GM19023 (cell line): ENCODE measurements around the gene BLOC1S3.

Experiments used
- ATAC-seq: cut with Tn5 transposase; IDR thresholded peaks from one replicate; pipeline ENCODE4 v1.9.1; 2021; ENCODE audit warnings: mild to moderate bottlenecking, moderate library complexity; ENCODE audit not compliant: unreplicated experiment

BLOC1S3 gene

DNA sequence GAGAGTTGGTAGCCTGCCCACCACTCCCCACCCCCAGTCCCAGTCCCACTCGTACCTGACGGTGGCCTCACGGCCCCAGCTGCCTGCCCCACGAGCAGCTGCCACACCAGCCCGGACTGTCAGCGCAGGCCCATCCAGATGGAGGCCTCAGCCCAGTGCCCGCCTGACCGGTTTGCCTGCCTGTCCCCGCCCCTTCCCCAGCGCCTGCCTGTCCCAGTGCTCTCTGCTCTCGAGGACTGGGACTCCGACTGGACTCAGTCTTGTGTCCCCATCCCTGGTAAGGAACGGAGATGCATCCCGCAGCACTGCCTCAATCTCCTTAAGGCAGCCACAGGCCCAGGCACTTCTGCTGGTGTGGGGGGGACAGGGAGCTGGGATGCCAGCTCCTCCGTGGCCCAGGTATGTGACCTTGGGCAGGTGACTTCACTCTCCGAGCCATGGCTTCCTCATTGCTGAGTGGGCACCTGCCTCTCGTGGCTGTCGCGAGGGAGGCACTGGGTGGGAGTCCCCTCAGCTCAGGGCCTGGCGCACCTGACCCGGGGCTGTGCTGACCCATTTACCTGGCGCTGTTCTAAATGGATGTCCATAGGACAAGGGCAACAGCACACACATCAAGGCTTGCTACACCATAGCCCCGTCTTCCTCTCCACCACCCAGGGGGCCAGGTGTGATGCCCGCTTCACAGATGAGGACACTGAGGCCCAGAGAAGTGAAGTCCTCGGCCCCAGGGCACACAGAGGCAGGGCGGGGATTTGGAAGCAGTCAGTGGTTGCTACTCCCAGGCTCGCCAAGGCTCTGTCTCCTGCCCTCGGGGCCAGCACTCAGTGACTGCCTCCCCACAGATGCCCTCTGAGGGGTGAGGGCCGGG, 17.5 kb upstream of the BLOC1S3 start, which contains the start of gene NKPD1:
TSS of gene NKPD1 (minus strand) at position 113 of the 868 bp plus-strand sequence. CDS start 832 bp downstream, outside the sequence.
- no peak for ATAC-seq

DNA sequence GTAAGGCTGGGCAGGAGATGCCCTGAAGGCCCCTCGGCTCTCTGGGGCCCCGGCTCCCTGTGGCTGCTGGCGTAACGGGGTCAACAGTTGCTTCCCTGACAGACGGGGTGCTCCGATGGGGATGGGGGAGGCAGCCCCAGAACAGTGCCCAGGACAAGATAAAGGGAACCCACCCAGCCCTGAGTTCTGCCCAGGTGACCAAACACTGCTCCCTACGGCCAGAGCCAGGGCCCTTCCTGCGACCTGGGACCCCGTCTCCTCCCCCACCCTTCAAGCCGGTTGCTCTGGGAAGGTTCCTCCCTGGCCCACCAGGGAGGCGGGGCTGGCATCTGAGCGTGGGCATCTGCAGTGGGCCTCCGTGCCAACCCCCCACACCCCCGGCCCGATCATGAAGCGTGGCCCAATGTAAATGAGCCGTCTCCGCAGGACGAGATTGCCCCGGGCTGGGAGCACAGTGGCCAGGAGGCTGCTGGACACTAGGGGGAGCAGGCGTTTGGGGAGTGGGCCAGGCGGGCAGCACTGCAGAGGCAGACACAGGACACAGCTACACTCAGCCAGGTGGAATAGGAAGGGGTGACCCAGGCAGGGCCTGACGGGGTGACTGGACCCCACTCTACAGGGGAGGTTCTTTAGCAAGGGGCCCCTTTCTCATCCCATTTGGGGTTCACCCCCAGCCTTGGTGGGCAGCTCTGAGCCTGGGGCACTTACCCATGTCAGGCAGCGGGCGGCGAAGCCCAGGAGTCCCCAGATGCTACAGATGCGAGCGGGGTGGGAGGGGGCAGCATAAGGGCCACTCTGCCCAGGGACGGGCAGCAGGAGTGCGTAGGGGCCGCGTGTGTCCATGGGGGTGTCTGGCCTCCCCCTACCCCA, 16.6 kb upstream of the BLOC1S3 start:
- no peak for ATAC-seq

- ATAC-seq = no peak
Measured at GRCh38 chr19:45162608-45163143, 15.9 kb upstream of the BLOC1S3 start.

DNA sequence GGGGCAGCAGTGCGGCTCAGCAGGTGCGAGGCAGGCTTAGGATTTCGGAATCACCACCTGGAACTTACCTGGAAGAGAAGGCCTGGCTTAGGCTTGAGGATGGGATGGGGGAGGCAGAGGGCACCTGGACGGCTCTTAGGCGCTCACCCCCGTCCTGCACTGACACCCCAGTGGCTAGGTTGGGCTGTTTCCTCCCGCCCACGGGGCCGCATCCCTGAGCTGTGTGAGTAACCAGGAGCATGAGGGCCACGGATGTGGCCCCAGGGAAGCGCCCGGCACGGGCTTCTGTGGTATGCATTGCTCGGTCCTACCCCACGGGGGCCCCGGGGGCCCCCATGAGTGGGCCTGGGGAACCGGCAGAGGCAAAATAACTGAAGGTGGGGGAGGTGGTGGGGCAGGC, 15.4 kb upstream of the BLOC1S3 start:
- ATAC-seq = no peak

DNA sequence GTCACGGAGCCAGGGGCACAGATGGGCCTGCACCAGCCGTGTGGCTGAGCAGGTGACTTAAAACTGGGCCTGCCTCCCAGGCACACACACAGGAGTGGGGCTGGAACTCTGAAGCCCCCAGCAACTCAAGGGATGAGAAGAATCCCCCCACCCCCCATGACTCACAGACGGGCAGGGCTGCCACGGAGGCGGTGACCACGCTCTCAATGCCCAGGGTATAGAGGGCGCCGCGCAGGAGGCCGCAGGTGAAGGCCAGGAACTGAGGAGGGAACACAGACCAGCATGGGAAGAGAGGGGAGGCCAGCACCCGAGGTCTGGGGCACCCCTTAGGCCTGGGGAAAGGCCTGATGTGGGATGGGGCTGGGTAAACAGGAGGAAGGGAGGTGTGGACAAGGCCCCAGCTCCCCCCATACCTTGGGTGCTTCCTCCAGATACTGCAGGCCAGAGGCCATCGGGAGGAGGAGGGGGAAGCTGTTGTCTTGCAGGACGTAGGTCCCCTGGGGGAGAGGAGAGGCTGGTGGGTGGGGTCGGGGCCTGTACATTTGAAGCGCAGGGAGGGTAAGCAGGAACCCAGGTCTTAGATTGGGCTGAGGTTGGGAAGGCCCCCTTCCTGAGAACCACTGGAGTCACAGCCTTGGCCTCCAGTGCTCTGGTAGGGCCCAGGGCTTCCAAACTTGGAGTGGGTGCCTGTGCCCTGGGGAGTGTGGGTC, 14.7 kb upstream of the BLOC1S3 start:
- no peak for ATAC-seq

DNA sequence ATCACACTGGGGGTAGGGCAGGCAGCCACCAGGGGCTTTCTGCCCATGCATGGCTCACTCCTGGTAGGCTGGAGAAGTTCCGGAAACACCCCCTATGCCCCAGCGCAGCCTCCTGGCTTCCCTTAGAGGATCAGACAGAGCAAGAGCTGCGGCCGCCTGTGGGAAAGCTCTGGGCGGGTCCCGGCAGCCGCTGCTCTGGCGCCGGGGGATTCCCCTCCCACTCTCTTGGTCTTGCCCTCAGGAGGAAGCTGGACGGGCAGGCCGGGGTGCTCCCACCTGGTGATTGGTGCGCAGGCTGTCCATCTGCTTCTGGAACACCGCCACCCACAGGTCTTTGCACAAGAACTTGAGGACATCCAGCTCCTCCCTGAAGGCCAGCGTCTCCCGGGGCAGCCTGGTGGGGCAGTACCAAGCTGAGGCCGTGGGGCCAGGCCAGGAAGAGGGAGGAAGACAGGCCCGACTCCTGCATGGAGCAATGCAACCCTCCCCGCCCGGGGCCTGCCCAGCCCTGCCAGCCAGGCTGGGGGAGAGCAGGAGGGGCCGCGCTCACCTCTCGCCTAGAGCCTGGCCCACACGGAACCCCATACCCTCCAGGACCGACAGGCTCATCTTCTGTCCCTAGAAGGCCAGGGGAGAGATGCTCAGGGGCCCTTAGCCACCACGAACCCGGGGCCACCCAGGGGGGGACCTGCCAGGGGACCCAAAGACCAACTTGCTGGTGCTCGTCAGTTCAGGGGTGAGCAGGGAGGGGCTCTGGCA, 13.8 kb upstream of the BLOC1S3 start:
- peak; percentile 69 for ATAC-seq

- no peak for ATAC-seq
Measured at GRCh38 chr19:45166723-45167252, 11.8 kb upstream of the BLOC1S3 start.

GRCh38 chr19:45168767-45169351, 9.7 kb upstream of the BLOC1S3 start:
- ATAC-seq = no peak

GRCh38 chr19:45169602-45170001, 9.0 kb upstream of the BLOC1S3 start:
- ATAC-seq = no peak

DNA sequence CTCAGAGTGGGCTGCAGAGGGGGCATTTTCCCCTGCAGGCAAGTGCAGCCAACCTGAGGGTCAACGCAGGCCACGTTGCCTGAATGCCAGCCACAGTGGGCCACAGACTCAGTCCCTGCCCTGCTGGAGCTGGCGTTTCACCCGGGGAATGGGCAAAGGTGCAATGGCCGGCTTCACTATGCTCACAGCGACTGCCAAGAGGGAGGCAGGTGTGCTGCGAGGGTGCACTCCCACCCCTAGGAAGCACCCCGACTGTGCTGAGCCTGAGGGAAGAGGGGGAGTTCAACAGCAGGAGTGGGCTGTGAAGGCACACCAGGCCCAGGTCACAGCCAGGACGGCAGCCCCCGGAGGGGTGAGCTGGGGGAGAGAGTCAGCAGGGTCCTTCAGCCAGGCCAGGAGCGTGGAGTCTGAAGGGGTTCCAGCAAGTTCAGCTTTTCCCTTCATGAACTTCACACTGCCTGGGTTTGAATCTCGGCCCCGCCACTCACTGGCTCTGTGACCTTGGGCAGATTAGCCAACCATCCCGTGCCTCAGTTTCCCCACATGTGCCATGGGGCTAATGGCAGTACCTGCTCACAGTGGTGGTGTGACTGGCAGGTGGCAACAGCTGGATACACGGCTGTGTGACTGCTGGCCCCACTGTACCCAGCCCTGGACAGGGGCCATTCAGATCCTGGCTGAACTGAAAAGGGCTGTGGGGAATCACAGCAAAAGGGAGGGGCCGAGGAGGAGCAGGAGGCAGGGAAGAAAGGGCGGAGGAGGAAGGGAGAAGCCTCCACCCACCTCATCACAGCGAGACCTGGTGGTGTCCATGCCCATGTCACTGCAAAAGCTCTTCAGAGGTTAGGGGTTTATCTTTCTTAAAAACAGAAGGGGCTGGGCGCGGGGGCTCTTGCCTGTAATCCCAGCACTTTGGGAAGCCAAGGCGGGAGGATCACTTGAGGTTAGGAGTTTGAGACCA, 8.2 kb upstream of the BLOC1S3 start:
- ATAC-seq = no peak

- no peak for ATAC-seq
Measured at GRCh38 chr19:45171211-45171623, 7.4 kb upstream of the BLOC1S3 start.

DNA sequence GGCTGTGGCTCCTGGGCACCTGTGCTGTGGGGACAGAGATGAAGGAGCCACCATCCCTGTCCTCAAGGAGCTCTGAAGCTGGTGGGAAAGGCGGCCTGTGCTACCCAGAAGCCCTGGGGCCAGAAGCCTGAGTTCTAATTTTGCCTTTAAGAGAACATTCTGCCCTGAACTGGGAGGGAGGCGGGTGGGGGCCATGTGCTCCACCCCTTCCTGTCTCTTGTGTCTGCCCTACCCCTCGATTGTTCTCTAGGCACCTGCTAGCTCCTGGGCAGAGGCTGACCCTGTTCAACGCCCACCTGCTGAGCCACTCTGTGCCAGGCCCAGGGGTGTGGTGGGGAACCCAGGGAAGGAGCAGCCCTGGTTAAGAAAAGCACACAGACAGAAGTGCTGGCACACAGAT, 6.4 kb upstream of the BLOC1S3 start:
- no peak for ATAC-seq

GRCh38 chr19:45172611-45173208, 5.9 kb upstream of the BLOC1S3 start:
- no peak for ATAC-seq

DNA sequence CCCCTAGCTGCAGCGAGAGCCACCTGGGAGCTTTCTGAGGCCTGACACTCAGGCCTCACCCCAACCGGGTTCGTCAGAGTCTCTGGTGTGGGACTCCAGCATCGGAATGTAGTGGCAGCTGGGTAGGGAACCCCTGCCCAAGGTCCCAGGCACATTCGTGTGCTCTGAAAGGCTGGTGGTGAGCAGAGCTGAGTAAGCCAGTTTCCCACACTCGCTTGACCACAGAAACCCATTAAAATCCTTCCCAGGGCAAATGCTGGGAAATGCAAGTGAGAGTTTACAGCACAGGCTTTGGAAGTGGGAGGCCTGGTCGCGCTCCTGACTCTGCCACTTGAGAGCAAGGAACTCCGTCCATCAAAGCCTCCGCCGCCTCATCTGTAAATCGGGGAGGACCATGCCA, 4.8 kb upstream of the BLOC1S3 start:
- no peak for ATAC-seq

DNA sequence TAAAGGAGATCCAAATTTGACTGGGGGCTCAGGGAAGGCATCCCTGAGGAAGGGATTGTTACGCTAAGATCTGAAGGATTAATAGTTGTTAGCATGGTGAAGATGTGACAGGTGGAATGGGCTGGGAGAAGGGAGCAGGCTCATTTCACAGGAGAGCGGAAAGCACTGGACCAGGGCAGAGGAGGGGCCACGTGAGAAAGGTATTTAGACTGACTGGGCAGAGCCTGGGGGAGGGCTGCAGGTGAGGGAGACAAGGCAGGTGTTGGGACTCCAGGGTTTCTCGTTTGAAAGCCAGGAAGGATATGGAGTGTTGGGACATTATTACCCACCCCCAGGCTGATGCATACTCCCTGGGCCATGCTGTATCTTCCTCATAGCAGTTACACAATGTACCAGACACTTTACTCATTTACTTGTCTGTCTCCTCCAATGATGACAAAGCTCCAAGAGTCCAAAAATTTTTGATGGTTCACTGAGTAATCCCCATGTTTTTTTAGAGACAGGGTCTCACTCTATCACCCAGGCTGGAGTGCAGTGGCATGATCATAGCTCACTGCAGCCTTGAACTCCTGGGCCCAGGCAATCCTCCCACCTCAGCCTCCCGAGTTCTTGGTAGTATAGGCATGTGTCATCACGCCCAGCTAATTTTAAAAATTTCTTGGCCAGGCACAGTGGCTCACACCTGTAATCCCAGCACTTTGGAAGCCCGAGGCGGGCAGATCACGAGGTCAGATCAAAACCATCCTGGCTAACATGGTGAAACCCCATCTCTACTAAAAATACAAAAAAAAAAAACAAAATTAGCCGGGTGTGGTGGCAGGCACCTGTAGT, 2.9 kb upstream of the BLOC1S3 start:
- no peak for ATAC-seq

- ATAC-seq = peak; percentile 1
Measured at GRCh38 chr19:45177817-45178261, 745 bp upstream of the BLOC1S3 start, which contains the start of gene TRAPPC6A. TSS of gene TRAPPC6A (minus strand) at chr19:45178237. CDS start at chr19:45178218, 19 bp downstream.
